ENCODE results near the gene GNGT2. TPM values are rescaled to one million over a fixed set of nuclear protein-coding genes. Genes with fewer than 3 reads are reported as not detected.
A peak's percentile ranks its signal among the peaks of the same experiment; 100 is the strongest.

GNGT2 gene
- total RNA-seq, 4 donors from 2014 or later = 1.2 TPM; not detected in 2

DNA sequence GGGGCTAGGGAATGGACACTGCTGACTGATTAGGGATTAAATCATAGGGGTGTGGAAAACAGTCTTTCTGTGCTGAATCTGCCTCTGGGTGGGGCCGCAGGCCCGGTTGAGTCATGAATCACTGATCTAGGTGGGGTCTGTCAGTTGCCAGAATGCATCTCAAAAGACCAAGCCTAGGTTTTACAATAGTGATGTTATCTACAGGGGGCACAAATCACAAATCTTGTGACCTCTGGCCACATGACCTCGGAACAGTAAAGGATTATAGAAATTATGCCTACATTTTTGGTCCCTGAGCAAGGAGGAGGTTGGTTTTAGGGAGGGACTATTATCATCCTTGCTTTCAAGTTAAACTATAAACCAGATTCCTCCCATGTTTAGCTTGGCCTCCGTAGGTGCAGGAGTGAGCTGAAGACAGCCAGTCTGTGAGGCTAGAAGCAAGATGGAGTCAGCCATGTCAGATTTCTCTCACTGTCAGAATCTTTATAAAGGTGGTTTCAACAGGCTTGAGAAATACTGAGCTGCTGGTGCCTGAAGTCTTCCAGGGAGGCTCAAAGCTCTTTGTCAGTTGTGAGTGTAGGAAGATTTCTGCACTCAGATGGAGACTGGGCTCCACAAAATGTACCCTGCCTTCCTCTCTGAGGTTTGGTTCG lies 12.9 kb downstream of the GNGT2 start:
- H3K4me1 ChIP-seq = peaks cover 0 to 12% (median 0%) of the 10 kb centered on the region in 3 donors

DNA sequence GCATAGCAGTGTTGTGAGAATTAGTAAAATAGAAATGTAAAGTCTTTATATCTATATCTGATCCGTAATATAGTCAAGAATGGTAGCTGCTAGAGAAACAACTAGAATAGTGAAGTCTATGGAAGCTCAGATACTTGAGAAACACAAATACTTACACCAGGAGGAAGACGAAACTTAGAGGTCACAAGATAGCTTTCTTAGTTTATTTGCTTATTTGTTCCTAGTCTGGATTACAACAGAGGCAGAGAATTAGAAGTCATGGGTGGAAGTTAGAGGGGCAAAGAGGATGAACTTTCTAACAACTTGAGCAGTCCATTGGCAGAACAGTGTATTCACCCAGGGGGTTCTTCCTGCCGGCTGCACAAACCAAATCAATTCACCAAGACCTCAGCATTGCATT lies 13.9 kb downstream of the GNGT2 start:
- no peaks in the 10 kb centered on the region for H3K27me3 ChIP-seq
- H3K9me3 ChIP-seq = no peaks in the 10 kb centered on the region
- H3K36me3 ChIP-seq = no peaks in the 10 kb centered on the region
- H3K4me3 ChIP-seq = no peak overlapping the region
- 79 to 100% methylated on average over 1 to 3 of the region's 3 CpGs for WGBS, 2 donors (ENCODE audit: low coverage in 1 of 2)
- H3K27ac ChIP-seq = no peak overlapping the region
- no peak for ATAC-seq
- TF ChIP-seq POLR2A (IDR thresholded peaks at IDR 0.05) (no peak), POLR2AphosphoS5 (IDR thresholded peaks at IDR 0.05) (no peak), EP300 (IDR thresholded peaks at IDR 0.05) (no peak)
- TF ChIP-seq, protein P1, sequence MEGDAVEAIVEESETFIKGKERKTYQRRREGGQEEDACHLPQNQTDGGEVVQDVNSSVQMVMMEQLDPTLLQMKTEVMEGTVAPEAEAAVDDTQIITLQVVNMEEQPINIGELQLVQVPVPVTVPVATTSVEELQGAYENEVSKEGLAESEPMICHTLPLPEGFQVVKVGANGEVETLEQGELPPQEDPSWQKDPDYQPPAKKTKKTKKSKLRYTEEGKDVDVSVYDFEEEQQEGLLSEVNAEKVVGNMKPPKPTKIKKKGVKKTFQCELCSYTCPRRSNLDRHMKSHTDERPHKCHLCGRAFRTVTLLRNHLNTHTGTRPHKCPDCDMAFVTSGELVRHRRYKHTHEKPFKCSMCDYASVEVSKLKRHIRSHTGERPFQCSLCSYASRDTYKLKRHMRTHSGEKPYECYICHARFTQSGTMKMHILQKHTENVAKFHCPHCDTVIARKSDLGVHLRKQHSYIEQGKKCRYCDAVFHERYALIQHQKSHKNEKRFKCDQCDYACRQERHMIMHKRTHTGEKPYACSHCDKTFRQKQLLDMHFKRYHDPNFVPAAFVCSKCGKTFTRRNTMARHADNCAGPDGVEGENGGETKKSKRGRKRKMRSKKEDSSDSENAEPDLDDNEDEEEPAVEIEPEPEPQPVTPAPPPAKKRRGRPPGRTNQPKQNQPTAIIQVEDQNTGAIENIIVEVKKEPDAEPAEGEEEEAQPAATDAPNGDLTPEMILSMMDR (IDR thresholded peaks at IDR 0.05) = no peak
- peaks cover 0 to 15% (median 0%) of the 10 kb centered on the region in 3 donors for H3K4me1 ChIP-seq

More for the DNA sequence above, 12.9 kb downstream of the GNGT2 start:
- Histone ChIP-seq H3K9me3 (no peaks in the 10 kb centered on the region), H3K36me3 (no peaks in the 10 kb centered on the region), H3K4me3 (no peak overlapping the region), H3K27ac (no peak overlapping the region), H3K27me3 (no peaks in the 10 kb centered on the region)
- 38 to 42% methylated on average over 5 of the region's 5 CpGs for WGBS, 2 donors (ENCODE audit: low coverage in 1 of 2)
- TF ChIP-seq POLR2A (IDR thresholded peaks at IDR 0.05) = no peak
- TF ChIP-seq, protein P1 (IDR thresholded peaks at IDR 0.05) = no peak
- no peak for TF ChIP-seq POLR2AphosphoS5 (IDR thresholded peaks at IDR 0.05)
- TF ChIP-seq EP300 (IDR thresholded peaks at IDR 0.05) = no peak
- no peak for ATAC-seq

DNA sequence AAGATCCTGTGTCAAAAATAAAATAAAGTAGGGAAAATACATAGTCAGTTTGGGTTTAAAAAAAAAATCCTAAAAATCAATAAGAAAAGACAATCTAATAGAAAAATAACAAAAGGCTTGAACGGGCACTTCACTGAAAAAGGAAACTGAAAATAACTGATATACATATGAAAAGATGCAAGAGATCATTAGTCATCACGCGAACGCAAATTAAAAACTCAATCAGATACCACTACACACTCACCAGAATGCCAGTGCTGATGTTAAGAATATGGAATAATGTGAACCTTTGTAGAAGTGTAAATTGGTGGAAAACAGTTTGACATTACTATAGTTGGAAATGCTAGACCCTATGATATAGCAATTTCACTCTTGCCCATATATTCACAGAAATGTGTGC lies 14.6 kb downstream of the GNGT2 start:
- TF ChIP-seq POLR2A (IDR thresholded peaks at IDR 0.05) (no peak), EP300 (IDR thresholded peaks at IDR 0.05) (no peak), POLR2AphosphoS5 (IDR thresholded peaks at IDR 0.05) (no peak)
- TF ChIP-seq, protein P1 (IDR thresholded peaks at IDR 0.05) = no peak
- WGBS, 2 donors (ENCODE audit: low coverage in 1 of 2) = 40 to 86% methylated on average over 4 of the region's 4 CpGs
- ATAC-seq = no peak

DNA sequence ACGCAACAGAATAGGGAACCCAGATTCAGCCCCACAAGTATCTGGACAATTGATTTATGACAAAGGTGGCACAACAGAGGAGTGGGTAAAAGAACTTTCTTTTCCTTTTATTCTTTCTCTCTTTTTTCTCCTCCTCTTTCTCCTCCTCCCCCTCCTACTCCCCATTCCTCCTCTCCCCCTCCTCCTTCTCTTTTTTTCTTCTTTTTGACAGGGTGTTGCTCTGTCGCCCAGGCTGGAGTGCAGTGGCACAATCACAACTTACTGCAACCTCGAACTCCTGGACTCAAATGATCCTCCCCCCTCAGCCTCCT lies 16.1 kb downstream of the GNGT2 start:
- no peaks in the 10 kb centered on the region for H3K9me3 ChIP-seq
- H3K27ac ChIP-seq = peak overlapping the region in 3 of 4 donors; percentile 73 to 97 (median 94)
- peak overlapping the region in 1 of 2 donors; percentile 65 for H3K4me3 ChIP-seq
- H3K4me1 ChIP-seq = peaks cover 0 to 22% (median 0%) of the 10 kb centered on the region in 3 donors
- 17 to 35% methylated on average over 1 to 3 of the region's 3 CpGs for WGBS, 2 donors (ENCODE audit: low coverage in 1 of 2)
- no peaks in the 10 kb centered on the region for H3K27me3 ChIP-seq
- ATAC-seq = no peak
- TF ChIP-seq EP300 (IDR thresholded peaks at IDR 0.05) (no peak), POLR2AphosphoS5 (IDR thresholded peaks at IDR 0.05) (no peak), POLR2A (IDR thresholded peaks at IDR 0.05) (no peak)
- TF ChIP-seq, protein P1 (IDR thresholded peaks at IDR 0.05) = no peak
- H3K36me3 ChIP-seq = no peaks in the 10 kb centered on the region

More for the DNA sequence above, 14.6 kb downstream of the GNGT2 start:
- H3K4me3 ChIP-seq = no peak overlapping the region
- H3K27me3 ChIP-seq = no peaks in the 10 kb centered on the region
- peaks cover 0 to 22% (median 0%) of the 10 kb centered on the region in 3 donors for H3K4me1 ChIP-seq
- no peaks in the 10 kb centered on the region for H3K9me3 ChIP-seq
- no peak overlapping the region for H3K27ac ChIP-seq
- H3K36me3 ChIP-seq = no peaks in the 10 kb centered on the region

All from gastroesophageal sphincter (tissue), 4 donors.